ENCODE measurements around the gene ZNF165. TPM values are rescaled to one million over a fixed set of nuclear protein-coding genes. Genes with fewer than 3 reads are reported as not detected.
"Not testable (repeated sequence)": the region's sequence is repeated elsewhere in the genome, so short reads cannot be mapped to it uniquely, and the experiment has no call there.

ZNF165 gene
- polyA plus RNA-seq, 3 donors = 0.05 to 0.08 TPM; not detected in 1

GRCh38 chr6:28068067-28068466 lies 12.3 kb upstream of the ZNF165 start:
- Histone ChIP-seq H3K36me3 (replicated peaks in 1 of 2; ENCODE audit: control insufficient read depth in 1 of 2, insufficient read depth in 2 of 2, low read length in 2 of 2) (no peaks in the 10 kb centered on the region), H3K4me3 (replicated peaks in 1 of 3; ENCODE audit: low read depth in 2 of 3, low read length in 3 of 3) (no peak overlapping the region), H3K4me1 (ENCODE audit: control insufficient read depth in 1 of 2, insufficient read depth in 2 of 2, low read length in 2 of 2) (no peaks in the 10 kb centered on the region), H3K9ac (ENCODE audit: insufficient read depth, low read length, poor library complexity, severe bottlenecking) (no peak overlapping the region), H4K20me1 (ENCODE audit: insufficient read depth, low read length) (no peaks in the 10 kb centered on the region), H3K9me3 (replicated peaks in 1 of 2; ENCODE audit: control insufficient read depth in 1 of 2, insufficient read depth in 1 of 2, low read length in 2 of 2) (no peaks in the 10 kb centered on the region), H2AFZ (ENCODE audit: insufficient read depth, low read depth, low read length, poor library complexity, severe bottlenecking) (no peak overlapping the region), H3K4me2 (replicated peaks; ENCODE audit: extremely low read depth, low read length, poor library complexity, severe bottlenecking) (no peak overlapping the region), H3K27ac (ENCODE audit: low read depth in 1 of 2, low read length in 2 of 2) (no peak overlapping the region), H3K79me2 (ENCODE audit: insufficient read depth, low read length) (no peaks in the 10 kb centered on the region), H3K27me3 (ENCODE audit: control insufficient read depth in 2 of 2, insufficient read depth in 2 of 2, low read length in 2 of 2) (peaks cover 9 to 15% of the 10 kb centered on the region in 2 donors)
- Mint-ChIP-seq H3K27ac (no peak overlapping the region), H3K27me3 (ENCODE audit: low read depth in 3 of 3) (peaks cover 9 to 17% (median 13%) of the 10 kb centered on the region in 3 donors), H3K4me1 (no peaks in the 10 kb centered on the region), H3K4me3 (no peak overlapping the region), H3K9me3 (peaks cover 0 to 1% (median 0%) of the 10 kb centered on the region in 7 donors), H3K36me3 (no peaks in the 10 kb centered on the region)
- DNase-seq = no peak
- no peak for TF ChIP-seq CTCF (IDR thresholded peaks at IDR 0.05)
- intact Hi-C loops (cut with micrococcal nuclease) = no loop called here

GRCh38 chr6:28070968-28071367 lies 9.4 kb upstream of the ZNF165 start:
- H3K27me3 Mint-ChIP-seq (ENCODE audit: low read depth in 3 of 3) = peaks cover 9 to 12% (median 12%) of the 10 kb centered on the region in 3 donors
- H3K4me3 ChIP-seq (replicated peaks in 1 of 3; ENCODE audit: low read depth in 2 of 3, low read length in 3 of 3); H3K9ac ChIP-seq (ENCODE audit: insufficient read depth, low read length, poor library complexity, severe bottlenecking); H3K4me1 Mint-ChIP-seq; H3K4me1 ChIP-seq (ENCODE audit: control insufficient read depth in 1 of 2, insufficient read depth in 2 of 2, low read length in 2 of 2); intact Hi-C loops (cut with micrococcal nuclease); H4K20me1 ChIP-seq (ENCODE audit: insufficient read depth, low read length); H3K36me3 ChIP-seq (replicated peaks in 1 of 2; ENCODE audit: control insufficient read depth in 1 of 2, insufficient read depth in 2 of 2, low read length in 2 of 2); H3K9me3 Mint-ChIP-seq; H3K27ac ChIP-seq (ENCODE audit: low read depth in 1 of 2, low read length in 2 of 2); H2AFZ ChIP-seq (ENCODE audit: insufficient read depth, low read depth, low read length, poor library complexity, severe bottlenecking); H3K27ac Mint-ChIP-seq; H3K9me3 ChIP-seq (replicated peaks in 1 of 2; ENCODE audit: control insufficient read depth in 1 of 2, insufficient read depth in 1 of 2, low read length in 2 of 2); H3K4me3 Mint-ChIP-seq; DNase-seq; H3K79me2 ChIP-seq (ENCODE audit: insufficient read depth, low read length); H3K4me2 ChIP-seq (replicated peaks; ENCODE audit: extremely low read depth, low read length, poor library complexity, severe bottlenecking); H3K36me3 Mint-ChIP-seq: not testable (repeated sequence)
- H3K27me3 ChIP-seq (ENCODE audit: control insufficient read depth in 2 of 2, insufficient read depth in 2 of 2, low read length in 2 of 2) = peaks cover 5 to 12% of the 10 kb centered on the region in 2 donors
- 20% methylated on average over 1 of the region's 4 CpGs for WGBS (ENCODE audit: insufficient coverage)

Data from CD14-positive monocyte (primary cell).